Ovary (tissue), 3 donors: ENCODE data around the gene SCAPER.

ENCODE experiments used
- CTCF ChIP-seq, 3 donors: fragments of 450-650 bp in 2 of 3; fragments of 200-600 bp in 1 of 3; IDR thresholded peaks; one replicate each; pipeline versions ENCODE4 v1.5.1 to v1.8.0; 2016 to 2022; ENCODE audit warnings: antibody characterized with exemption in 3 of 3, mild to moderate bottlenecking in 1 of 3
- EP300 ChIP-seq: sonication (generic); formaldehyde crosslinking; IDR thresholded peaks from one replicate; pipeline ENCODE4 v1.6.1; 2017; ENCODE audit warnings: antibody characterized with exemption
- POLR2A ChIP-seq: fragments of 450-650 bp; IDR thresholded peaks from one replicate; pipeline ENCODE4 v1.6.1; 2017; ENCODE audit warnings: antibody characterized with exemption, mild to moderate bottlenecking, moderate library complexity
- donor health status: DM: no; HTN: no; CAD: no.

GRCh38 chr15:76912430-76912829 is 7.3 kb upstream of the SCAPER start:
- TF ChIP-seq CTCF (IDR thresholded peaks at IDR 0.05) (no peak), POLR2A (no peak), EP300 (no peak)
